ENCODE data around the gene SBK2. TPM values are rescaled to one million over a fixed set of nuclear protein-coding genes. Genes with fewer than 3 reads are reported as not detected.

Gene SBK2
- total RNA-seq, 4 donors from 2014 or later = not detected

DNA sequence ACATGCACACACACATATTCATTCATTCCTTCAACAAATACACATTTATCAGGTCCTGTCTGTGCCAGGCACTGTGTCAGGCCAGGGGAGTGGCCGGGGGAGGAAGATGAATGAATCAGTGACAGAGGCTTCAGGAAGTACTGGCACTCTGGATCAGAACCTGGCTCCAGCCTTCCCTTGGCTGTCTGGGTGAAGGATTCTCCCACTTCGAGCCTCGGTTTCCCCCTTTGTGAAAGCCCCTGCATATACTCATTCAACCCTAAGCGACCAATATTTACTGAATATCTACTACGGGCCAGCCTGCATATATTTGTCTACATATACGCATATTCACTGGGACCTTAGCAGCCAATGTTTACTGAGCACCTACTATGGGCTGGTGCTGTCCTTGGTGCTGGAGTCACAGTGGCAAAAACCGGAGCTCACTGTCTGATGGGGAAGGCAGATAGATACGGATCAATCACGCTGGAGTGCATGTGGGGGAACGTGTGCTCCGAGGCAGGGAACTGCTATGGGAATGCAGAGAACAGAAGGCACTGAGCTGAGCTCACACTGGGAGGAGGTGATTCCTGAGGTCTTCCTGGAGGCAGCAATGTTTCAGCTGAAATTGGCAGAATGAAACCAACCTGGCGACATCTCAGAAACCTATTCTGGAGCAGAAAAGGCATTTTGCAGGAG, 44.4 kb upstream of the SBK2 start:
- no peak for TF ChIP-seq CTCF (IDR thresholded peaks at IDR 0.05)
- no peak for TF ChIP-seq POLR2A (IDR thresholded peaks at IDR 0.05)
- H3K4me1 ChIP-seq = peaks cover 0 to 34% (median 8%) of the 10 kb centered on the region in 4 donors
- peak overlapping the region; percentile 71 to 99 (median 76) for H3K4me3 ChIP-seq
- no peak for DNase-seq
- H3K36me3 ChIP-seq = peaks cover 0 to 21% (median 0%) of the 10 kb centered on the region in 3 donors
- H3K27me3 ChIP-seq = no peaks in the 10 kb centered on the region
- no peaks in the 10 kb centered on the region for H3K9me3 ChIP-seq
- peak overlapping the region; percentile 81 to 89 (median 84) for H3K27ac ChIP-seq

- TF ChIP-seq CTCF (IDR thresholded peaks at IDR 0.05) (no peak), POLR2A (IDR thresholded peaks at IDR 0.05) (no peak)
- peak within 1 kb of the TSS; percentile 81 to 89 (median 84) for H3K27ac ChIP-seq
- H3K9me3 ChIP-seq = no peaks in the 10 kb centered on the region
- peaks cover 0 to 21% (median 0%) of the 10 kb centered on the region in 3 donors for H3K36me3 ChIP-seq
- H3K4me1 ChIP-seq = peaks cover 0 to 28% (median 3%) of the 10 kb centered on the region in 4 donors
- no peaks in the 10 kb centered on the region for H3K27me3 ChIP-seq
- peak; percentile 69 to 88 (median 82) for DNase-seq
- H3K4me3 ChIP-seq = peak within 1 kb of the TSS; percentile 71 to 99 (median 76)
These were observed 43.8 kb upstream of the SBK2 start, which contains the start of gene ZNF579 for GRCh38 chr19:55580628-55581144. ZNF579 (minus strand) TSS chr19:55580848; CDS start chr19:55579639, 1,209 bp downstream.

- Histone ChIP-seq H3K27me3 (no peaks in the 10 kb centered on the region), H3K27ac (peak overlapping the region; percentile 81 to 89 (median 84)), H3K36me3 (peaks cover 0 to 21% (median 0%) of the 10 kb centered on the region in 3 donors), H3K4me3 (peak overlapping the region; percentile 71 to 99 (median 76)), H3K4me1 (peaks cover 0 to 25% (median 3%) of the 10 kb centered on the region in 4 donors), H3K9me3 (no peaks in the 10 kb centered on the region)
- no peak for DNase-seq
- no peak for TF ChIP-seq CTCF (IDR thresholded peaks at IDR 0.05)
These were observed 43.1 kb upstream of the SBK2 start for GRCh38 chr19:55579766-55580621.

- Histone ChIP-seq H3K4me1 (peaks cover 0 to 25% (median 3%) of the 10 kb centered on the region in 4 donors), H3K9me3 (no peaks in the 10 kb centered on the region), H3K4me3 (peak overlapping the region in 1 of 4 donors; percentile 99), H3K27ac (no peak overlapping the region), H3K27me3 (no peaks in the 10 kb centered on the region), H3K36me3 (peaks cover 0 to 21% (median 0%) of the 10 kb centered on the region in 3 donors)
- TF ChIP-seq CTCF (IDR thresholded peaks at IDR 0.05) = no peak
- TF ChIP-seq POLR2A (IDR thresholded peaks at IDR 0.05) = no peak
- no peak for DNase-seq
These were observed 42.1 kb upstream of the SBK2 start for GRCh38 chr19:55578761-55579747.

Measured in Peyer's patch (tissue), 4 donors.